ENCODE results near the gene ECE1.

Gene ECE1

GRCh38 chr1:21318714-21319159, 28.5 kb upstream of the ECE1 start:
- peak; percentile 87 for DNase-seq (ENCODE audit: low read depth)
- TF ChIP-seq CTCF (conservative IDR thresholded peaks at IDR 0.05; ENCODE audit: low read length), result no peak
- H3K4me3 ChIP-seq (ENCODE audit: low read length), result no peak overlapping the region

- no peak overlapping the region for H3K4me3 ChIP-seq (ENCODE audit: low read length)
- no peak for TF ChIP-seq CTCF (conservative IDR thresholded peaks at IDR 0.05; ENCODE audit: low read length)
- DNase-seq (ENCODE audit: low read depth), result no peak
Measured at GRCh38 chr1:21318057-21318713, 27.9 kb upstream of the ECE1 start.

GRCh38 chr1:21317690-21318043, 27.4 kb upstream of the ECE1 start:
- H3K4me3 ChIP-seq (ENCODE audit: low read length), result no peak overlapping the region
- TF ChIP-seq CTCF (conservative IDR thresholded peaks at IDR 0.05; ENCODE audit: low read length), result no peak
- no peak for DNase-seq (ENCODE audit: low read depth)

GRCh38 chr1:21317035-21317689, 26.9 kb upstream of the ECE1 start:
- no peak overlapping the region for H3K4me3 ChIP-seq (ENCODE audit: low read length)
- no peak for TF ChIP-seq CTCF (conservative IDR thresholded peaks at IDR 0.05; ENCODE audit: low read length)
- peak; percentile 83 for DNase-seq (ENCODE audit: low read depth)

GRCh38 chr1:21314743-21315396, 24.6 kb upstream of the ECE1 start:
- no peak for DNase-seq (ENCODE audit: low read depth)
- no peak for TF ChIP-seq CTCF (conservative IDR thresholded peaks at IDR 0.05; ENCODE audit: low read length)
- H3K4me3 ChIP-seq (ENCODE audit: low read length), result no peak overlapping the region

- TF ChIP-seq CTCF (conservative IDR thresholded peaks at IDR 0.05; ENCODE audit: low read length), result no peak
- peak; percentile 59 for DNase-seq (ENCODE audit: low read depth)
- H3K4me3 ChIP-seq (ENCODE audit: low read length), result peak overlapping the region; percentile 7; the same call in 1 of the 2 replicates
Measured at GRCh38 chr1:21313886-21314721, 23.8 kb upstream of the ECE1 start.
